ENCODE measurements around the gene ROMO1.

GRCh38 chr20:35690265-35690664, 8.9 kb upstream of the ROMO1 start:
- TF ChIP-seq, protein P1, sequence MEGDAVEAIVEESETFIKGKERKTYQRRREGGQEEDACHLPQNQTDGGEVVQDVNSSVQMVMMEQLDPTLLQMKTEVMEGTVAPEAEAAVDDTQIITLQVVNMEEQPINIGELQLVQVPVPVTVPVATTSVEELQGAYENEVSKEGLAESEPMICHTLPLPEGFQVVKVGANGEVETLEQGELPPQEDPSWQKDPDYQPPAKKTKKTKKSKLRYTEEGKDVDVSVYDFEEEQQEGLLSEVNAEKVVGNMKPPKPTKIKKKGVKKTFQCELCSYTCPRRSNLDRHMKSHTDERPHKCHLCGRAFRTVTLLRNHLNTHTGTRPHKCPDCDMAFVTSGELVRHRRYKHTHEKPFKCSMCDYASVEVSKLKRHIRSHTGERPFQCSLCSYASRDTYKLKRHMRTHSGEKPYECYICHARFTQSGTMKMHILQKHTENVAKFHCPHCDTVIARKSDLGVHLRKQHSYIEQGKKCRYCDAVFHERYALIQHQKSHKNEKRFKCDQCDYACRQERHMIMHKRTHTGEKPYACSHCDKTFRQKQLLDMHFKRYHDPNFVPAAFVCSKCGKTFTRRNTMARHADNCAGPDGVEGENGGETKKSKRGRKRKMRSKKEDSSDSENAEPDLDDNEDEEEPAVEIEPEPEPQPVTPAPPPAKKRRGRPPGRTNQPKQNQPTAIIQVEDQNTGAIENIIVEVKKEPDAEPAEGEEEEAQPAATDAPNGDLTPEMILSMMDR (IDR thresholded peaks at IDR 0.05; ENCODE audit: poor library complexity) = no peak
- TF ChIP-seq EZH2 (IDR thresholded peaks at IDR 0.05; ENCODE audit: borderline replicate concordance) = no peak
